ENCODE results near the gene SPG7. TPM values are rescaled to one million over a fixed set of nuclear protein-coding genes. Genes with fewer than 3 reads are reported as not detected.

The SPG7 gene
- total RNA-seq, 1 donor, result 83.3 TPM

- peaks cover 4% of the 10 kb centered on the region for H3K4me1 ChIP-seq (ENCODE audit: insufficient read depth, low read length)
- H3K27me3 ChIP-seq (ENCODE audit: insufficient read depth, low read length), result no peaks in the 10 kb centered on the region
- H3K9me3 ChIP-seq (ENCODE audit: low read depth, low read length), result no peaks in the 10 kb centered on the region
- H3K4me3 ChIP-seq (ENCODE audit: low read length), result no peak overlapping the region
Measured at GRCh38 chr16:89544713-89545043, 36.5 kb downstream of the SPG7 start.

- no peaks in the 10 kb centered on the region for H3K9me3 ChIP-seq (ENCODE audit: low read depth, low read length)
- H3K4me1 ChIP-seq (ENCODE audit: insufficient read depth, low read length), result peaks cover 5% of the 10 kb centered on the region
Measured at GRCh38 chr16:89545044-89545830, 37.0 kb downstream of the SPG7 start.

DNA sequence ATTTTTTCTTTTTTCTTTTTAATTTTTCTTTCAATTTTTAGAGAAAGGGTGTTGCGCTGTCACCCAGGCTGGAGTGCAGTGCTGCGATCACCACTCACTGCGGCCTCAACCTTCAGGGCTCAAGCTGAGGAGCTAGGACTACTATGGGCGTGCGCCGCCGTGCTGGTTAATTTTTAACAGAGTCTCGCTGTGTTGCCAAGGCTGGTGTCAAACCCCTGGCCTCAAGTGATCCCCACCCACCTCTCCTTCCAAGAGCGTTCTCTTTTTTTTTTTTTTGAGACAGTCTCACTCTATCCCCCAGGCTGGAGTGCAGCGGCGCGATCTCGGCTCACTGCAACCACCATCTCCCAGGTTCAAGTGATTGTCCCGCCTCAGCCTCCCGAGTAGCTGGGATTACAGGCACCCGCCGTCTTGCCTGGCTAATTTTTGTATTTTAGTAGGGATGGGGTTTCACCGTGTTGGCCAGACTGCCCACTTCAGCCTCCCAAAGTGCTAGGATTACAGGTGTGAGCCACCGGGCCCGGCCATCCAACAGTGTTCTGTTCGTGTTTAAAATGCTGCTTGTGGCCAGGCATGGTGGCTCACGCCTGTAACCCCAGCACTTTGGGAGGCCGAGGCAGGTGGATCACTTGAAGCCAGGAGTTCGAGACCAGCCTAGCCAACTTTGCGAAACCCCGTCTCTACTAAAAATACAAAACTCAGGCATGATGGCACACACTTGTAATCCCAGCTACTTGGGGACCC lies 37.8 kb downstream of the SPG7 start:
- H3K27me3 ChIP-seq (ENCODE audit: insufficient read depth, low read length), result no peaks in the 10 kb centered on the region
- H3K4me3 ChIP-seq (ENCODE audit: low read length), result no peak overlapping the region
- H3K4me1 ChIP-seq (ENCODE audit: insufficient read depth, low read length), result peaks cover 5% of the 10 kb centered on the region
- no peaks in the 10 kb centered on the region for H3K9me3 ChIP-seq (ENCODE audit: low read depth, low read length)

More at GRCh38 chr16:89545044-89545830, 37.0 kb downstream of the SPG7 start:
- H3K4me3 ChIP-seq (ENCODE audit: low read length), result no peak overlapping the region
- H3K27me3 ChIP-seq (ENCODE audit: insufficient read depth, low read length), result no peaks in the 10 kb centered on the region

GRCh38 chr16:89546781-89547180 lies 38.6 kb downstream of the SPG7 start:
- Histone ChIP-seq H3K9me3 (ENCODE audit: low read depth, low read length) (no peaks in the 10 kb centered on the region), H3K4me1 (ENCODE audit: insufficient read depth, low read length) (peaks cover 5% of the 10 kb centered on the region), H3K4me3 (ENCODE audit: low read length) (no peak overlapping the region), H3K27me3 (ENCODE audit: insufficient read depth, low read length) (no peaks in the 10 kb centered on the region)

GRCh38 chr16:89547291-89547690 lies 39.1 kb downstream of the SPG7 start:
- Histone ChIP-seq H3K9me3 (ENCODE audit: low read depth, low read length) (no peaks in the 10 kb centered on the region), H3K4me3 (ENCODE audit: low read length) (no peak overlapping the region), H3K4me1 (ENCODE audit: insufficient read depth, low read length) (peaks cover 5% of the 10 kb centered on the region), H3K27me3 (ENCODE audit: insufficient read depth, low read length) (no peaks in the 10 kb centered on the region)

GRCh38 chr16:89547860-89548259 lies 39.7 kb downstream of the SPG7 start:
- Histone ChIP-seq H3K9me3 (ENCODE audit: low read depth, low read length) (no peaks in the 10 kb centered on the region), H3K4me3 (ENCODE audit: low read length) (no peak overlapping the region), H3K27me3 (ENCODE audit: insufficient read depth, low read length) (no peaks in the 10 kb centered on the region), H3K4me1 (ENCODE audit: insufficient read depth, low read length) (peaks cover 5% of the 10 kb centered on the region)

GRCh38 chr16:89548344-89549006 lies 40.3 kb downstream of the SPG7 start:
- peaks cover 5% of the 10 kb centered on the region for H3K4me1 ChIP-seq (ENCODE audit: insufficient read depth, low read length)
- H3K4me3 ChIP-seq (ENCODE audit: low read length), result no peak overlapping the region
- no peaks in the 10 kb centered on the region for H3K27me3 ChIP-seq (ENCODE audit: insufficient read depth, low read length)
- H3K9me3 ChIP-seq (ENCODE audit: low read depth, low read length), result no peaks in the 10 kb centered on the region

DNA sequence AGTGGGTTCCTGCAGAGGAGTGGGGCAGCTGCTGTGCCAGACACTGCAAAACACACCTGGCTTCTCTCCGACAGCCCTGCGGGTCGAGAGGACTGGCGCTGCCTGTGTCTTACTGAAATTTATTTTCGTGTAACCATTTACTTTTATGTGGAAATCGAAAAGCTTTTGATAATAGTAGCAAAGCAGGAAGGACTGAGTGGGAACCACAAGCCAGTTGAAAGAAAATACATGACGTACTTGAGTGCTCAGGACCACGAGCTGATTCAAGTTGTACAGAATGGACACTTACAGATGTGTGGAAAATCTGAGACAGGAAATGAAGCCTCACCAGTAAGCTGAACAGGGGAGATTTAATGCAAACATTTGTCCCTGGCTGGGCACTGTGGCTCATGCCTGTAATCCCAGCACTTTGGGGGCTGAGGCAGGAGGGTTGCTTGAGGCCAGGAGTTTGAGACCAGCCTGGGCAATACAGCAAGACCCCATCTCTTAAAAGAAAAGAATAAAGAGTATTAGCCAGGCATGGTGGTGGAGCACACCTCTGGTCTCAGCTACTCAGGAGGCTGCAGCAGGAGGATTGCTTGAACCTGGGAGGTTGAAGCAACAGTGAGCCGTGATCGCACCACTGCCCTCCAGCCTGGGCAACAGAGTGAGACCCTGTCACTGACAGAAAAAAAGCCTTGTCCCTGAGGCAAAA lies 41.0 kb downstream of the SPG7 start:
- no peaks in the 10 kb centered on the region for H3K27me3 ChIP-seq (ENCODE audit: insufficient read depth, low read length)
- no peaks in the 10 kb centered on the region for H3K9me3 ChIP-seq (ENCODE audit: low read depth, low read length)
- no peak overlapping the region for H3K4me3 ChIP-seq (ENCODE audit: low read length)
- H3K4me1 ChIP-seq (ENCODE audit: insufficient read depth, low read length), result peaks cover 5% of the 10 kb centered on the region

DNA sequence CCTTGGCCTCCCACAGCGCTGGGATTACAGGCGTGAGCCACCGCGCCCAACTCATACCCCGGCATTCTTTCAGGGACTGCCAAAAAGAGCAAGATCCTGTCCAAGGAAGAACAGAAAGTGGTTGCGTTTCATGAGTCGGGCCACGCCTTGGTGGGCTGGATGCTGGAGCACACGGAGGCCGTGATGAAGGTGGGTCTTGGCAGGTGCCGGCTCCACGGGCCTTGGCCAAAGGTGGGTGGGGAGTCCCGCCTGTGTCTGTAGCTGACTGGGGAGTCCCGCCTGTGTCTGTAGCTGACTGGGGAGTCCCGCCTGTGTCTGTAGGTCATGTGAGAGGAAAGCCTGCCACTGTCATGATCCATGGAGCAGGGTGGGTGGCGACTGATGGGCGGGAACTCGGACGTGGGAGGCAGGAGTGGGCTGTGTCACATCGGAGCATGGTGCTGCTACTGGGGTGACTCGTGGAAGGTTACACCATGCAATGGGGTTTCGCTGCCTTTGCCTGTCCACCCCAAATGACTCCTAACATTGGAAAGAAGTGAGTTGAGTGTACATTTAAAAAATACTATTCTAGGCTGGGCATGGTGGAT lies 42.3 kb downstream of the SPG7 start:
- H3K9me3 ChIP-seq (ENCODE audit: low read depth, low read length), result no peaks in the 10 kb centered on the region
- no peak overlapping the region for H3K4me3 ChIP-seq (ENCODE audit: low read length)
- peaks cover 5% of the 10 kb centered on the region for H3K4me1 ChIP-seq (ENCODE audit: insufficient read depth, low read length)
- H3K27me3 ChIP-seq (ENCODE audit: insufficient read depth, low read length), result no peaks in the 10 kb centered on the region

DNA sequence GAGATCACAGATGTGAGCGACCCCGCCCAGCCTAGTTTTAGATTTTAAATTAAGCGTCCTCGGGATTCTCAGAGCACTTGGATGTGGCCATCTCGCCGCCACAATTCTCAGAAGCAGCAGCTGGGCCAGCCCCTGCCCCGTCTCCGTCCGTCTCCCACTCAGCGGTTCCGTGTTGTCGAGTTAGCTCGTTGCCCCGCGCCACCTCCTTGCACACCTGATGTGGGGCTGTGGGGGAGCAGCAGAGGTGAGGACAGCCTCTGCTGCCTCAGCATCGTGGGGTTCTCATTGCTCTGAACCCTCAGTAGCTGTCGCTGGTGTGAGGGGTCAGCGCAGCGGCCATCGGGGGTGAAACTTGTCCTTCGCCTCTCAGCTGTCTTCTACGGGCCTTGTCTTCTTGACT lies 44.1 kb downstream of the SPG7 start:
- no peak overlapping the region for H3K4me3 ChIP-seq (ENCODE audit: low read length)
- no peaks in the 10 kb centered on the region for H3K27me3 ChIP-seq (ENCODE audit: insufficient read depth, low read length)
- H3K9me3 ChIP-seq (ENCODE audit: low read depth, low read length), result no peaks in the 10 kb centered on the region
- peaks cover 9% of the 10 kb centered on the region for H3K4me1 ChIP-seq (ENCODE audit: insufficient read depth, low read length)

- no peak overlapping the region for H3K4me3 ChIP-seq (ENCODE audit: low read length)
- H3K27me3 ChIP-seq (ENCODE audit: insufficient read depth, low read length), result no peaks in the 10 kb centered on the region
- H3K9me3 ChIP-seq (ENCODE audit: low read depth, low read length), result no peaks in the 10 kb centered on the region
- peaks cover 15% of the 10 kb centered on the region for H3K4me1 ChIP-seq (ENCODE audit: insufficient read depth, low read length)
Measured at GRCh38 chr16:89552913-89553312, 44.7 kb downstream of the SPG7 start.

GRCh38 chr16:89553733-89554132 lies 45.5 kb downstream of the SPG7 start:
- H3K4me1 ChIP-seq (ENCODE audit: insufficient read depth, low read length), result peaks cover 20% of the 10 kb centered on the region
- H3K4me3 ChIP-seq (ENCODE audit: low read length), result no peak overlapping the region
- H3K27me3 ChIP-seq (ENCODE audit: insufficient read depth, low read length), result no peaks in the 10 kb centered on the region
- H3K9me3 ChIP-seq (ENCODE audit: low read depth, low read length), result no peaks in the 10 kb centered on the region

DNA sequence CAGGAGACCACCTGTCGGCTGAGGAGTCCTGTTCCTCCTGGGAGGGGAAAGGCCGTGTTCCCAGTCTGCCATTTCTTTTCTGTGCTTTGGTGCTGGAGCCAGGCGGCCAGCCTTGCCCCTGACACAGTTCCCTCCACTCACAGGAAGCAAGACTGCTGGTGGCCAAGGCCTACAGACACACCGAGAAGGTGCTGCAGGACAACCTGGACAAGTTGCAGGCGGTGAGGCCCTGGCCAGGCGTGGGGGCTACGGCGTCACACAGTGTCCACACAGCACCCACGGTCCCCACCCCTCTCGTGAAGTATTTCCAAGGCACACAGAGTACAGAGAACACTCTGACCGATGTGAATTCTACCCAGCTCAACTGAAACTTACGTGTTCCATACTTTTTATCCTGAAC lies 46.1 kb downstream of the SPG7 start:
- Histone ChIP-seq H3K4me3 (ENCODE audit: low read length) (no peak overlapping the region), H3K4me1 (ENCODE audit: insufficient read depth, low read length) (peaks cover 26% of the 10 kb centered on the region), H3K9me3 (ENCODE audit: low read depth, low read length) (no peaks in the 10 kb centered on the region)

GRCh38 chr16:89555265-89555664 lies 47.1 kb downstream of the SPG7 start:
- H3K9me3 ChIP-seq (ENCODE audit: low read depth, low read length), result no peaks in the 10 kb centered on the region

More for the DNA sequence above, 46.1 kb downstream of the SPG7 start:
- no peaks in the 10 kb centered on the region for H3K27me3 ChIP-seq (ENCODE audit: insufficient read depth, low read length)

More at GRCh38 chr16:89555265-89555664, 47.1 kb downstream of the SPG7 start:
- Histone ChIP-seq H3K4me1 (ENCODE audit: insufficient read depth, low read length) (peaks cover 29% of the 10 kb centered on the region), H3K4me3 (ENCODE audit: low read length) (no peak overlapping the region), H3K27me3 (ENCODE audit: insufficient read depth, low read length) (no peaks in the 10 kb centered on the region)

Measured in mononuclear cell (primary cell).